ENCODE results near the gene KLHL30. TPM values are rescaled to one million over a fixed set of nuclear protein-coding genes. Genes with fewer than 3 reads are reported as not detected.

KLHL30 gene
- total RNA-seq, 2 experiments from 2014 or later = 0.09 to 1.9 TPM

DNA sequence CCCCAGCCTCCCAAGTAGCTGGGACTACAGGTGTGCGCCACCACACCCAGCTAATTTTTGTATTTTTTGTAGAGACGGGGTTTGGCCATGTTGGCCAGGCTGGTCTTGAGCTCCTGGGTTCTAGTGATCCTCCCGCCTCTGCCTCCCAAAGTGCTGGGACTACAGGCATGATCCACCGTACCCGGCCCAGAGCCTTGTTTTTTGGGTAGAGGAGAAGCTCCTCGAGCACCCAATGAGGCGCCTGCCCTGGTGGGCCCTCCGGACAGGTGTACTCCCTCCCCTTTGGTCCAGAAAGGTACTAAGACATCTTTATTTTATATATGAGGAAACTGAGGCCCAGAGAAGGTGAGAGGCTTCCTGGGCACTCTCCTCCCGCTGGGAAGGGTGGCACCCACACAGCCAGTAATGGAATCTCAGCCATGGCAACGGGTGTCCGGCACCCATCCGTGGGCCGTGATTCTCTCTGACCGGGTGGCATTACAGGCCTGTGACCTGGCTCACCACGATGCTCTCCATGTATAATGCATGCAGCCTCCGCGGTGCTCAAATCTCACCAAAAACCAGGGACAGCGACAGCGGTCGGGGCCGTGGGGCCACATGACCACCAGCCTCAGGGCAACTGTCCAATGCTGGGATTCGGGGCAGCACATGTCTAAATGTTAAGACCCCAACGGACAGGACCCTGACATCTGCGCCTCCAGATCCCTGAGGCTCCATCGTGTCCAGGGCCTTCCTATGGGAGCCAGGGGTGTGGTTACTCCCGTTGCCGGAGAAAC, 16.8 kb upstream of the KLHL30 start:
- Histone ChIP-seq H3K9me2 (ENCODE audit: insufficient read depth, low read length) (no peaks in the 10 kb centered on the region), H3K4me2 (ENCODE audit: low read length) (no peak overlapping the region), H4K20me1 (ENCODE audit: insufficient read depth, low read length) (no peaks in the 10 kb centered on the region), H3K79me2 (ENCODE audit: insufficient read depth, low read depth, low read length) (no peaks in the 10 kb centered on the region), H3K4me3 (ENCODE audit: low read depth, low read length, poor library complexity, severe bottlenecking) (no peak overlapping the region), H3K36me3 (ENCODE audit: insufficient read depth, low read length) (no peaks in the 10 kb centered on the region), H3K9me3 (ENCODE audit: low read length) (peaks cover 7% of the 10 kb centered on the region; the same call in 1 of the 2 replicates), H3K27ac (ENCODE audit: low read depth, low read length, poor library complexity, severe bottlenecking) (no peak overlapping the region), H3K4me1 (ENCODE audit: insufficient read depth, low read length, poor library complexity, severe bottlenecking) (peaks cover 10% of the 10 kb centered on the region), H2AFZ (ENCODE audit: low read length) (no peak overlapping the region)
- TF ChIP-seq EZH2phosphoT487 (IDR thresholded peaks at IDR 0.05; ENCODE audit: borderline replicate concordance, low read depth, low read length) = no peak
- no peak for TF ChIP-seq CTCF (conservative IDR thresholded peaks at IDR 0.05; ENCODE audit: low read length)
- intact Hi-C loops (cut with micrococcal nuclease; ENCODE audit: unreplicated experiment) = no loop called here
- BruUV-seq (replicated peaks) = no TSS peak
- ChIA-PET CTCF (ENCODE audit: unreplicated experiment) (no interaction called here), POLR2A (interaction anchor here (1.6 kb wide), 1 partner anchor 13 kb away, joined by 4 read pairs; no protein-coding TSS in a partner anchor)
- no peak for DNase-seq (ENCODE audit: low spot score)

- H3K36me3 ChIP-seq (ENCODE audit: insufficient read depth, low read length) = no peaks in the 10 kb centered on the region
- H3K4me3 ChIP-seq (ENCODE audit: low read depth, low read length, poor library complexity, severe bottlenecking) = no peak overlapping the region
- DNase-seq (ENCODE audit: low spot score) = no peak
- H3K4me2 ChIP-seq (ENCODE audit: low read length) = no peak overlapping the region
- H3K9me3 ChIP-seq (ENCODE audit: low read length) = peaks cover 8% of the 10 kb centered on the region; the same call in 1 of the 2 replicates
- ChIA-PET CTCF (ENCODE audit: unreplicated experiment) (no interaction called here), POLR2A (no interaction called here)
- intact Hi-C loops (cut with micrococcal nuclease; ENCODE audit: unreplicated experiment) = no loop called here
- no peak for TF ChIP-seq CTCF (conservative IDR thresholded peaks at IDR 0.05; ENCODE audit: low read length)
- no peak for TF ChIP-seq EZH2phosphoT487 (IDR thresholded peaks at IDR 0.05; ENCODE audit: borderline replicate concordance, low read depth, low read length)
- H3K9me2 ChIP-seq (ENCODE audit: insufficient read depth, low read length) = no peaks in the 10 kb centered on the region
- no peak overlapping the region for H2AFZ ChIP-seq (ENCODE audit: low read length)
- no peaks in the 10 kb centered on the region for H3K79me2 ChIP-seq (ENCODE audit: insufficient read depth, low read depth, low read length)
- BruUV-seq (replicated peaks) = no TSS peak
- H3K4me1 ChIP-seq (ENCODE audit: insufficient read depth, low read length, poor library complexity, severe bottlenecking) = peaks cover 10% of the 10 kb centered on the region
- H3K27ac ChIP-seq (ENCODE audit: low read depth, low read length, poor library complexity, severe bottlenecking) = no peak overlapping the region
- H4K20me1 ChIP-seq (ENCODE audit: insufficient read depth, low read length) = no peaks in the 10 kb centered on the region
Measured at GRCh38 chr2:238122287-238123217, 15.9 kb upstream of the KLHL30 start.
